GM19452 (cell line): ENCODE results near the gene PRL.

Experiments
- ATAC-seq: cut with Tn5 transposase; IDR thresholded peaks from one replicate; pipeline ENCODE4 v1.9.1; 2021; ENCODE audit not compliant: unreplicated experiment

The PRL gene

GRCh38 chr6:22296936-22297335 is at the start of gene PRL:
TSS of gene PRL (minus strand) at chr6:22297036. CDS start at chr6:22296982, 54 bp downstream.
- no peak for ATAC-seq

GRCh38 chr6:22343864-22344263 is 47.0 kb upstream of the PRL start:
- no peak for ATAC-seq

GRCh38 chr6:22334778-22335177 is 37.9 kb upstream of the PRL start:
- ATAC-seq = no peak

GRCh38 chr6:22333802-22334201 is 37.0 kb upstream of the PRL start:
- no peak for ATAC-seq

- no peak for ATAC-seq
Observed at GRCh38 chr6:22332711-22333110, 35.9 kb upstream of the PRL start.

GRCh38 chr6:22332216-22332615 is 35.4 kb upstream of the PRL start:
- no peak for ATAC-seq

- no peak for ATAC-seq
Observed at GRCh38 chr6:22330941-22331340, 34.1 kb upstream of the PRL start.

GRCh38 chr6:22328474-22328873 is 31.6 kb upstream of the PRL start:
- no peak for ATAC-seq

- ATAC-seq = no peak
Observed at GRCh38 chr6:22327881-22328280, 31.0 kb upstream of the PRL start.

GRCh38 chr6:22326500-22326899 is 29.7 kb upstream of the PRL start:
- ATAC-seq = no peak

- no peak for ATAC-seq
Observed at GRCh38 chr6:22325481-22325880, 28.6 kb upstream of the PRL start.

GRCh38 chr6:22323848-22324247 is 27.0 kb upstream of the PRL start:
- no peak for ATAC-seq

- no peak for ATAC-seq
Observed at GRCh38 chr6:22322103-22323030, 25.5 kb upstream of the PRL start.

- ATAC-seq = no peak
Observed at GRCh38 chr6:22320750-22321149, 23.9 kb upstream of the PRL start.

GRCh38 chr6:22318404-22318803 is 21.6 kb upstream of the PRL start:
- no peak for ATAC-seq

GRCh38 chr6:22313796-22314195 is 17.0 kb upstream of the PRL start:
- no peak for ATAC-seq

GRCh38 chr6:22308939-22309338 is 12.1 kb upstream of the PRL start:
- no peak for ATAC-seq

GRCh38 chr6:22306741-22307466 is 10.1 kb upstream of the PRL start:
- no peak for ATAC-seq

GRCh38 chr6:22302838-22303237 is 6.0 kb upstream of the PRL start:
- ATAC-seq = no peak

- ATAC-seq = no peak
Observed at GRCh38 chr6:22300273-22300998, 3.6 kb upstream of the PRL start.

- ATAC-seq = no peak
Observed at GRCh38 chr6:22298475-22298890, 1.6 kb upstream of the PRL start.
